ENCODE measurements around the gene NRXN3. TPM values are rescaled to one million over a fixed set of nuclear protein-coding genes. Genes with fewer than 3 reads are reported as not detected.

Gene NRXN3
- polyA plus RNA-seq, 1 of the 3 experiments (the other 2 are of a cell fraction) = 1.6 TPM

- H3K4me3 ChIP-seq (ENCODE audit: low read depth in 2 of 2, low read length in 1 of 2) = no peak overlapping the region; a peak in 1 of 4 replicates
- H3K9me3 ChIP-seq = no peaks in the 10 kb centered on the region
- 24% methylated on average over 4 of the region's 4 CpGs for WGBS (ENCODE audit: low lambda C conversion rate)
- CTCF ChIA-PET = no interaction called here
- DNase-seq = no peak
- no peaks in the 10 kb centered on the region for H3K27me3 ChIP-seq (ENCODE audit: insufficient read depth)
- H3K9ac ChIP-seq = no peak overlapping the region
- H3K27ac ChIP-seq (ENCODE audit: low read depth in 2 of 2, low read length in 1 of 2) = no peak overlapping the region
- H3K79me2 ChIP-seq (ENCODE audit: insufficient read depth) = no peaks in the 10 kb centered on the region
- H3K4me1 ChIP-seq (ENCODE audit: control insufficient read depth in 1 of 2, insufficient read depth in 2 of 2, low read depth in 1 of 2, low read length in 1 of 2) = no peaks in the 10 kb centered on the region
- no peak overlapping the region for H2AFZ ChIP-seq (ENCODE audit: low read depth)
- H3K9me2 ChIP-seq = no peaks in the 10 kb centered on the region
- POLR2A ChIA-PET = no interaction called here
- H3F3A ChIP-seq (replicated peaks; ENCODE audit: insufficient read depth) = no peaks in the 10 kb centered on the region
- H4K20me1 ChIP-seq (ENCODE audit: insufficient read depth) = no peaks in the 10 kb centered on the region
- no peaks in the 10 kb centered on the region for H3K36me3 ChIP-seq (replicated peaks in 1 of 2; ENCODE audit: control insufficient read depth in 1 of 2, insufficient read depth in 2 of 2, low read length in 1 of 2)
- H3K4me2 ChIP-seq = no peak overlapping the region
- TF ChIP-seq NFIC (IDR thresholded peaks at IDR 0.05; ENCODE audit: borderline replicate concordance) (no peak), GATA2 (CRISPR knock-in tag; IDR thresholded peaks at IDR 0.05) (no peak)
These were observed 188.4 kb downstream of the NRXN3 start for GRCh38 chr14:78358591-78358990.

GRCh38 chr14:78359581-78359980 lies 189.4 kb downstream of the NRXN3 start:
- no peak overlapping the region for H2AFZ ChIP-seq (ENCODE audit: low read depth)
- no peak overlapping the region for H3K27ac ChIP-seq (ENCODE audit: low read depth in 2 of 2, low read length in 1 of 2)
- no peaks in the 10 kb centered on the region for H3K36me3 ChIP-seq (replicated peaks in 1 of 2; ENCODE audit: control insufficient read depth in 1 of 2, insufficient read depth in 2 of 2, low read length in 1 of 2)
- H4K20me1 ChIP-seq (ENCODE audit: insufficient read depth) = no peaks in the 10 kb centered on the region
- H3K27me3 ChIP-seq (ENCODE audit: insufficient read depth) = no peaks in the 10 kb centered on the region
- no peak overlapping the region for H3K4me3 ChIP-seq (ENCODE audit: low read depth in 2 of 2, low read length in 1 of 2)
- H3K9ac ChIP-seq = no peak overlapping the region
- TF ChIP-seq JUND (IDR thresholded peaks at IDR 0.05) (no peak), TEAD4 (IDR thresholded peaks at IDR 0.05; ENCODE audit: borderline replicate concordance, insufficient read depth) (no peak), ELF1 (IDR thresholded peaks at IDR 0.05) (no peak), MAX (IDR thresholded peaks at IDR 0.05; ENCODE audit: low read depth) (no peak), CHD2 (IDR thresholded peaks at IDR 0.05; ENCODE audit: low read length, partially characterized antibody) (no peak), RCOR1 (IDR thresholded peaks at IDR 0.05; ENCODE audit: low read length) (no peak), ZBTB33 (IDR thresholded peaks at IDR 0.05; ENCODE audit: borderline replicate concordance, low read depth) (no peak), NFIC (IDR thresholded peaks at IDR 0.05; ENCODE audit: borderline replicate concordance) (no peak), USF1 (IDR thresholded peaks at IDR 0.05; ENCODE audit: borderline replicate concordance, low read depth) (no peak), RAD21 (IDR thresholded peaks at IDR 0.05; ENCODE audit: low read length) (no peak), FOXJ3 (CRISPR knock-in tag; IDR thresholded peaks at IDR 0.05) (no peak), FOSL2 (IDR thresholded peaks at IDR 0.05; ENCODE audit: borderline replicate concordance, low read depth) (no peak)
- H3F3A ChIP-seq (replicated peaks; ENCODE audit: insufficient read depth) = no peaks in the 10 kb centered on the region
- no peaks in the 10 kb centered on the region for H3K79me2 ChIP-seq (ENCODE audit: insufficient read depth)
- no peaks in the 10 kb centered on the region for H3K9me2 ChIP-seq
- no peak overlapping the region for H3K4me2 ChIP-seq
- H3K4me1 ChIP-seq (ENCODE audit: control insufficient read depth in 1 of 2, insufficient read depth in 2 of 2, low read depth in 1 of 2, low read length in 1 of 2) = no peaks in the 10 kb centered on the region
- ChIA-PET POLR2A (no interaction called here), CTCF (no interaction called here)
- DNase-seq = no peak
- no peaks in the 10 kb centered on the region for H3K9me3 ChIP-seq
- 30% methylated on average over 5 of the region's 5 CpGs for WGBS (ENCODE audit: low lambda C conversion rate)

Data from SK-N-SH (cell line).